ENCODE measurements around the gene IGSF8. TPM values are rescaled to one million over a fixed set of nuclear protein-coding genes. Genes with fewer than 3 reads are reported as not detected.

IGSF8 gene
- total RNA-seq, 1 donor from 2014 or later: 37.9 TPM

GRCh38 chr1:160125746-160126145, 27.3 kb upstream of the IGSF8 start:
- H3K36me3 ChIP-seq: peaks cover 40 to 85% of the 10 kb centered on the region in 2 donors
- TF ChIP-seq CTCF (IDR thresholded peaks at IDR 0.05): no peak
- no peak for DNase-seq (ENCODE audit: low spot score in 2 of 2)
- H3K27me3 ChIP-seq: no peaks in the 10 kb centered on the region
- no peak overlapping the region for H3K4me3 ChIP-seq
- H3K9me3 ChIP-seq: no peaks in the 10 kb centered on the region
- intact Hi-C loops (cut with DNase I): no loop called here
- H3K27ac ChIP-seq: peak overlapping the region; percentile 36 to 77
- peaks cover 0 to 18% of the 10 kb centered on the region in 2 donors for H3K4me1 ChIP-seq

GRCh38 chr1:160124705-160125478, 26.5 kb upstream of the IGSF8 start:
- TF ChIP-seq CTCF (IDR thresholded peaks at IDR 0.05): peak in 1 of 3 experiments; percentile 15
- Histone ChIP-seq H3K9me3 (no peaks in the 10 kb centered on the region), H3K27me3 (no peaks in the 10 kb centered on the region), H3K4me3 (no peak overlapping the region), H3K36me3 (peaks cover 32 to 76% of the 10 kb centered on the region in 2 donors), H3K4me1 (peaks cover 0 to 19% of the 10 kb centered on the region in 2 donors), H3K27ac (peak overlapping the region; percentile 36 to 77)
- DNase-seq (ENCODE audit: low spot score in 2 of 2): no peak
- intact Hi-C loops (cut with DNase I): no loop called here

- Histone ChIP-seq H3K4me1 (peaks cover 0 to 23% of the 10 kb centered on the region in 2 donors), H3K27ac (no peak overlapping the region), H3K27me3 (no peaks in the 10 kb centered on the region), H3K4me3 (no peak overlapping the region), H3K9me3 (no peaks in the 10 kb centered on the region), H3K36me3 (peaks cover 20 to 65% of the 10 kb centered on the region in 2 donors)
- intact Hi-C loops (cut with DNase I): no loop called here
- no peak for DNase-seq (ENCODE audit: low spot score in 2 of 2)
- TF ChIP-seq CTCF (IDR thresholded peaks at IDR 0.05): no peak
Measured at GRCh38 chr1:160123726-160124125, 25.3 kb upstream of the IGSF8 start.

- no peak for TF ChIP-seq CTCF (IDR thresholded peaks at IDR 0.05)
- no peaks in the 10 kb centered on the region for H3K27me3 ChIP-seq
- H3K4me1 ChIP-seq: peaks cover 5 to 30% of the 10 kb centered on the region in 2 donors
- DNase-seq (ENCODE audit: low spot score in 2 of 2): no peak
- intact Hi-C loops (cut with DNase I): no loop called here
- no peaks in the 10 kb centered on the region for H3K9me3 ChIP-seq
- no peak overlapping the region for H3K4me3 ChIP-seq
- no peak overlapping the region for H3K27ac ChIP-seq
- H3K36me3 ChIP-seq: peaks cover 16 to 58% of the 10 kb centered on the region in 2 donors
Measured at GRCh38 chr1:160122978-160123495, 24.6 kb upstream of the IGSF8 start.

- Histone ChIP-seq H3K27ac (no peak overlapping the region), H3K27me3 (no peaks in the 10 kb centered on the region), H3K9me3 (no peaks in the 10 kb centered on the region), H3K36me3 (peaks cover 16 to 43% of the 10 kb centered on the region in 2 donors), H3K4me1 (peaks cover 5 to 38% of the 10 kb centered on the region in 2 donors), H3K4me3 (no peak overlapping the region)
- no peak for TF ChIP-seq CTCF (IDR thresholded peaks at IDR 0.05)
- intact Hi-C loops (cut with DNase I): no loop called here
- DNase-seq (ENCODE audit: low spot score in 2 of 2): no peak
Measured at GRCh38 chr1:160121388-160121787, 23.0 kb upstream of the IGSF8 start.

Measured in ascending aorta (tissue), 2 donors.